Subcutaneous abdominal adipose tissue (tissue), 5 donors: ENCODE data around the gene MAP4K4.

ENCODE experiments used
- H3K27ac ChIP-seq: one replicate; pipeline ENCODE4 v1.7.0; 2013; ENCODE audit warnings: low read depth, mild to moderate bottlenecking, inconsistent platforms, low read length, moderate library complexity
- H3K27me3 ChIP-seq, 5 donors: one replicate each; pipeline ENCODE4 v1.7.0; 2013; ENCODE audit warnings: low read length in 5 of 5, inconsistent platforms in 1 of 5; ENCODE audit not compliant: control insufficient read depth in 5 of 5, insufficient read depth in 4 of 5
- H3K36me3 ChIP-seq, 5 donors: one replicate each; pipeline ENCODE4 v1.7.0; 2013; ENCODE audit warnings: low read length in 5 of 5; ENCODE audit not compliant: control insufficient read depth in 5 of 5, insufficient read depth in 5 of 5
- H3K4me1 ChIP-seq, 5 donors: one replicate each; pipeline ENCODE4 v1.7.0; 2013; ENCODE audit warnings: low read length in 5 of 5, mild to moderate bottlenecking in 3 of 5, moderate library complexity in 1 of 5; ENCODE audit not compliant: control insufficient read depth in 5 of 5, insufficient read depth in 5 of 5
- H3K4me3 ChIP-seq, 5 donors: one replicate each; pipeline ENCODE4 v1.7.0; 2013; ENCODE audit warnings: low read length in 5 of 5, low read depth in 1 of 5
- H3K9ac ChIP-seq, 5 donors: one replicate each; pipeline ENCODE4 v1.7.0; 2013; ENCODE audit warnings: low read length in 5 of 5, mild to moderate bottlenecking in 4 of 5, moderate library complexity in 3 of 5
- H3K9me3 ChIP-seq, 5 donors: one replicate each; pipeline ENCODE4 v1.7.0; 2013; ENCODE audit warnings: low read length in 5 of 5; ENCODE audit not compliant: control insufficient read depth in 5 of 5
- donor health status: healthy.
- donor health status: healthy.
- donor health status: healthy.
- donor health status: healthy.
- donor health status: healthy.

MAP4K4 gene

DNA sequence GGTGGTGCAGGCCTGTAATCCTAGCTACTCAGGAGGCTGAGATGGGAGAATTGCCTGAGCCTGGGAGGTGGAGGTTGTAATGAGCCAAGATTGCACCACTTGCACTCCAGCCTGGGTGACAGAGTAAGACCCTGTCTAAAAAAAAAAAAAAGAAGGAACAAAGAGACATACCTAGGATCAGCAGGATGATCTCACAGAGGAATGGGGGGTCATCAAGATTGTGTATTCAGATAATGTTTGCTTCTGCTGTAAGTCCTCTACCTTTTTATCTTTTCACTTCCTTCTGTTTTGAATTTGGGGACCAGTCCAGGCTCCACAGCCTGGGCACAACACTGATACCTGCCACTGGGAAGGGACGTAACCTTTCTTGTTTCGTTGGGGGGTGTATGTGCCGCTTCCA lies 53.2 kb downstream of the MAP4K4 start:
- peaks cover 10 to 67% (median 55%) of the 10 kb centered on the region in 5 donors for H3K4me1 ChIP-seq
- H3K27ac ChIP-seq: no peak overlapping the region
- no peak overlapping the region for H3K4me3 ChIP-seq
- no peaks in the 10 kb centered on the region for H3K9me3 ChIP-seq
- no peaks in the 10 kb centered on the region for H3K27me3 ChIP-seq
- H3K9ac ChIP-seq: no peak overlapping the region
- H3K36me3 ChIP-seq: no peaks in the 10 kb centered on the region

- no peaks in the 10 kb centered on the region for H3K36me3 ChIP-seq
- H3K4me3 ChIP-seq: no peak overlapping the region
- H3K27ac ChIP-seq: peak overlapping the region; percentile 19
- H3K4me1 ChIP-seq: peaks cover 10 to 63% (median 49%) of the 10 kb centered on the region in 5 donors
- H3K9me3 ChIP-seq: no peaks in the 10 kb centered on the region
- no peaks in the 10 kb centered on the region for H3K27me3 ChIP-seq
- H3K9ac ChIP-seq: peak overlapping the region in 1 of 5 donors; percentile 21
Measured at GRCh38 chr2:101751276-101751815, 53.8 kb downstream of the MAP4K4 start.

GRCh38 chr2:101751875-101752619 lies 54.5 kb downstream of the MAP4K4 start:
- Histone ChIP-seq H3K27ac (peak overlapping the region; percentile 19), H3K9ac (peak overlapping the region in 1 of 5 donors; percentile 30), H3K4me1 (peaks cover 10 to 57% (median 42%) of the 10 kb centered on the region in 5 donors), H3K27me3 (no peaks in the 10 kb centered on the region), H3K36me3 (no peaks in the 10 kb centered on the region), H3K9me3 (no peaks in the 10 kb centered on the region), H3K4me3 (no peak overlapping the region)

- Histone ChIP-seq H3K4me3 (peak overlapping the region in 1 of 5 donors; percentile 26), H3K27me3 (no peaks in the 10 kb centered on the region), H3K27ac (peak overlapping the region; percentile 3), H3K9ac (peak overlapping the region in 1 of 5 donors; percentile 30), H3K9me3 (no peaks in the 10 kb centered on the region), H3K36me3 (no peaks in the 10 kb centered on the region), H3K4me1 (peaks cover 10 to 53% (median 34%) of the 10 kb centered on the region in 5 donors)
Measured at GRCh38 chr2:101752716-101753616, 55.5 kb downstream of the MAP4K4 start.

DNA sequence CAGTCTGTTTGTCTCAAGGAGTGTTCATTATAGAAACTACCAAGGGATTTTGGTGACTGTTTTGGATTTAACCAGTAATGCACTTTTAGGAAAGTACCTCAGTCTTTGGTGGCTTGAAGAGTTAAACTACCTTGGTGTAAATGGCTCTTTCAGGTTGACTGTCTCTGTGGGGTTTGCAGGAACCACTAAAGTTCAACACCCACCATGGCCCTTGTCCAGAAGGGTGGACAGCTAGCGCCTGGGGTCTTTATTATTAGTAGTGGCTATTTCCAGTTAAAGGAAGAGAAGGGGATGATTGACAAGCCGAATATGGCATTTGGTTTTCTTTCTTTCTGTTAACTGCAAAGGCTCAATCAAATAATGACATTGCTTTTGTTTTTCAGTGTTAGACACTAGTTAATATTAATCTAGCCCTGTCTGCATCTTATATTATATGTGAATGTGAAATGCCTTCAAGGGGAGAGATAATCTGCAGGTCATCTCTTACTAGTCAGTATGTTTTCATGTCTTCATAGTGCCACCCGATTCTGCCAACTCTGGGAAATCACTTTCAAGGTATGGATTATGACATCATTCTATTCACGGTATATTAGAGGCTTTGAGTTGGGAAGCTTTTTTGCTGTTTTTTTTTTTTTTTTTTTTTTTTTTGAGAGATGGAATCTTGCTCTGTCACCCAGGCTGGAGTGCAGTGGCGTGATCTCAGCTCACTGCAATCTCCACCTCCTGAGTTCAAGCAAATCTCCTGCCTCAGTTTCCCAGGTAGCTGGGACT lies 56.4 kb downstream of the MAP4K4 start:
- Histone ChIP-seq H3K4me3 (no peak overlapping the region), H3K27me3 (no peaks in the 10 kb centered on the region), H3K27ac (no peak overlapping the region), H3K9me3 (no peaks in the 10 kb centered on the region), H3K36me3 (no peaks in the 10 kb centered on the region), H3K4me1 (peaks cover 10 to 61% (median 36%) of the 10 kb centered on the region in 5 donors), H3K9ac (no peak overlapping the region)

- H3K27me3 ChIP-seq: no peaks in the 10 kb centered on the region
- H3K27ac ChIP-seq: no peak overlapping the region
- H3K4me3 ChIP-seq: no peak overlapping the region
- H3K9ac ChIP-seq: no peak overlapping the region
- H3K4me1 ChIP-seq: peaks cover 10 to 61% (median 36%) of the 10 kb centered on the region in 5 donors
- no peaks in the 10 kb centered on the region for H3K36me3 ChIP-seq
- no peaks in the 10 kb centered on the region for H3K9me3 ChIP-seq
Measured at GRCh38 chr2:101754618-101755017, 57.1 kb downstream of the MAP4K4 start.

DNA sequence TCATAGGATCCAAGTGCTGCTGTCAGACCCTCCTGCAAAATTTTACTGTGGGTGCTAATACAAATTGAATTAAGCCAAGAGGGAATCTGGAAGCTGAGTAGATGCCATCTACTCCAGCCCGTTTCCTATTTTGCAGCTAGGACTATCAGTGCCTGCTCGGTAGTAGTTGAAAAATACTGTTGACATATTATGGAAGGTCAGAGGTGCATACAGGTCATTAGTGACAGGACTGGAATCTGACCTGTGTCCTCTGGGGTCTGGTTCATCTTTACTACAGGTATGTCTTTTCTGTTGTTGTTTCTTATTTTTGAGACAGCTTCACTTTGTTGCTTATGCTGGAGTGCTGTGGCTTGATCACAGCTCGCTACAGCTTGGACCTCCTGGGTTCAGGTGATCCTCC lies 58.8 kb downstream of the MAP4K4 start:
- no peaks in the 10 kb centered on the region for H3K27me3 ChIP-seq
- H3K9ac ChIP-seq: no peak overlapping the region
- H3K4me3 ChIP-seq: no peak overlapping the region
- H3K4me1 ChIP-seq: peaks cover 10 to 54% (median 35%) of the 10 kb centered on the region in 5 donors
- H3K9me3 ChIP-seq: no peaks in the 10 kb centered on the region
- H3K27ac ChIP-seq: no peak overlapping the region
- no peaks in the 10 kb centered on the region for H3K36me3 ChIP-seq

- Histone ChIP-seq H3K9me3 (no peaks in the 10 kb centered on the region), H3K36me3 (no peaks in the 10 kb centered on the region), H3K27ac (no peak overlapping the region), H3K4me3 (no peak overlapping the region), H3K9ac (no peak overlapping the region), H3K4me1 (peaks cover 4 to 51% (median 28%) of the 10 kb centered on the region in 5 donors), H3K27me3 (no peaks in the 10 kb centered on the region)
Measured at GRCh38 chr2:101758001-101758400, 60.5 kb downstream of the MAP4K4 start.

- Histone ChIP-seq H3K9ac (no peak overlapping the region), H3K9me3 (no peaks in the 10 kb centered on the region), H3K27ac (peak overlapping the region; percentile 5), H3K4me1 (peaks cover 3 to 51% (median 31%) of the 10 kb centered on the region in 5 donors), H3K27me3 (no peaks in the 10 kb centered on the region), H3K4me3 (peak overlapping the region in 1 of 5 donors; percentile 27), H3K36me3 (no peaks in the 10 kb centered on the region)
Measured at GRCh38 chr2:101759162-101759561, 61.7 kb downstream of the MAP4K4 start.
